H1 (cell line): ENCODE results near the gene ZNF23.

Source experiments
- BACH1 ChIP-seq: IDR thresholded peaks from 2 replicates; pipeline ENCODE4 v1.6.1; 2012; ENCODE audit warnings: low read length, improper control_type of control experiment
- EZH2 ChIP-seq: fragments of 200-600 bp; sonication (generic); IDR thresholded peaks from 2 replicates; pipeline ENCODE4 v1.7.1; 2012; ENCODE audit warnings: low read depth, mild to moderate bottlenecking, moderate library complexity, low read length, inconsistent platforms; ENCODE audit not compliant: severe bottlenecking
- GABPA ChIP-seq: IDR thresholded peaks from 2 replicates; pipeline ENCODE4 v1.6.1; 2011; ENCODE audit warnings: mild to moderate bottlenecking, low read length, moderate library complexity, borderline replicate concordance; ENCODE audit not compliant: insufficient read depth
- HDAC2 ChIP-seq, 2 experiments: fragments of 300-600 bp in 1 of 2; sonication (generic) in 1 of 2; IDR thresholded peaks; 2 replicates each; pipeline ENCODE4 v1.6.1; 2011 to 2012; ENCODE audit warnings: low read depth in 2 of 2, low read length in 2 of 2, mild to moderate bottlenecking in 2 of 2, moderate library complexity in 2 of 2, borderline replicate concordance in 1 of 2, inconsistent platforms in 1 of 2
- JUN ChIP-seq: IDR thresholded peaks from 2 replicates; pipeline ENCODE4 v1.6.1; 2011; ENCODE audit warnings: low read depth, mild to moderate bottlenecking, improper control_type of control experiment, low read length
- KDM5A ChIP-seq: fragments of 200-600 bp; IDR thresholded peaks from 2 replicates; pipeline ENCODE4 v1.7.1; 2012; ENCODE audit warnings: mild to moderate bottlenecking, low read length, inconsistent platforms, mixed read lengths
- MAFK ChIP-seq: IDR thresholded peaks from 2 replicates; pipeline ENCODE4 v1.6.1; 2012; ENCODE audit warnings: low read depth, mild to moderate bottlenecking, improper control_type of control experiment, low read length
- NANOG ChIP-seq: IDR thresholded peaks from 2 replicates; pipeline ENCODE4 v1.6.1; 2011; ENCODE audit warnings: low read length, low read depth, mild to moderate bottlenecking, inconsistent platforms; ENCODE audit not compliant: insufficient read depth, poor library complexity, severe bottlenecking
- TCF12 ChIP-seq: IDR thresholded peaks from 2 replicates; pipeline ENCODE4 v1.6.1; 2011; ENCODE audit warnings: low read depth, mild to moderate bottlenecking, low read length
- TF ChIP-seq, protein P1 (sequence below), 3 experiments: IDR thresholded peaks; 1 replicate in 2 of 3; 2 replicates in 1 of 3; pipeline versions ENCODE4 v1.5.1 to v1.6.1; 2011; ENCODE audit warnings: low read length in 3 of 3, mild to moderate bottlenecking in 3 of 3, inconsistent platforms in 2 of 3, low read depth in 1 of 3, moderate library complexity in 1 of 3; ENCODE audit not compliant: insufficient read depth in 1 of 3; ENCODE audit errors: control extremely low read depth in 1 of 3
- TF ChIP-seq, protein P2 (sequence below): IDR thresholded peaks from 2 replicates; pipeline ENCODE4 v1.6.1; 2012; ENCODE audit warnings: low read length, inconsistent platforms
- TF ChIP-seq, protein P3 (sequence below): IDR thresholded peaks from 2 replicates; pipeline ENCODE4 v1.6.1; 2011; ENCODE audit warnings: low read length, improper control_type of control experiment

DNA sequence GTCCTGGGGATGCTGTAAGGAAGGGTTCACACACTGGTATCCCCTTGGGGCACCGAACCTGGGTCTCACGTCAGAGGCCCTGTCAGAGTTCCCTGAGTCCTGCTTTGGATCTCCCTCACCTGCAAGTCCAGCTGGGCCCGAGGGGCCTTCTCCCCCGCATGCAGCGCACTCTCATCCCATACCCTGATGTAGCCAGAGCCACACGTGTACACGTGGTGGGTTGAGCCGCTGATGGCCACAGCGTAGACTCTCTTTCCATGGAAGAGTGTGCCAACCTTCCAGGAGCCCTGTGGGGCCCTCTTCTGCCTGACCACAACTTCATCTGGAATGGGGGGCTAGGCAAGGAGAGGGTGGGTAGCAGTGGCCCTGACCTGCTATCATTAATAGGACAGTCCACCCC is 30.1 kb downstream of the ZNF23 start:
- no peak for TF ChIP-seq MAFK
- TF ChIP-seq, protein P1, sequence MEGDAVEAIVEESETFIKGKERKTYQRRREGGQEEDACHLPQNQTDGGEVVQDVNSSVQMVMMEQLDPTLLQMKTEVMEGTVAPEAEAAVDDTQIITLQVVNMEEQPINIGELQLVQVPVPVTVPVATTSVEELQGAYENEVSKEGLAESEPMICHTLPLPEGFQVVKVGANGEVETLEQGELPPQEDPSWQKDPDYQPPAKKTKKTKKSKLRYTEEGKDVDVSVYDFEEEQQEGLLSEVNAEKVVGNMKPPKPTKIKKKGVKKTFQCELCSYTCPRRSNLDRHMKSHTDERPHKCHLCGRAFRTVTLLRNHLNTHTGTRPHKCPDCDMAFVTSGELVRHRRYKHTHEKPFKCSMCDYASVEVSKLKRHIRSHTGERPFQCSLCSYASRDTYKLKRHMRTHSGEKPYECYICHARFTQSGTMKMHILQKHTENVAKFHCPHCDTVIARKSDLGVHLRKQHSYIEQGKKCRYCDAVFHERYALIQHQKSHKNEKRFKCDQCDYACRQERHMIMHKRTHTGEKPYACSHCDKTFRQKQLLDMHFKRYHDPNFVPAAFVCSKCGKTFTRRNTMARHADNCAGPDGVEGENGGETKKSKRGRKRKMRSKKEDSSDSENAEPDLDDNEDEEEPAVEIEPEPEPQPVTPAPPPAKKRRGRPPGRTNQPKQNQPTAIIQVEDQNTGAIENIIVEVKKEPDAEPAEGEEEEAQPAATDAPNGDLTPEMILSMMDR (IDR thresholded peaks at IDR 0.05; ENCODE audit: control extremely low read depth in 1 of 3, insufficient read depth in 1 of 3, low read depth in 1 of 3, low read length in 3 of 3) = no peak
- TF ChIP-seq EZH2 = no peak
- TF ChIP-seq BACH1 = no peak
- no peak for TF ChIP-seq NANOG
- no peak for TF ChIP-seq KDM5A
- no peak for TF ChIP-seq HDAC2 (IDR thresholded peaks at IDR 0.05; ENCODE audit: borderline replicate concordance in 1 of 2, low read depth in 2 of 2, low read length in 2 of 2)
- TF ChIP-seq, protein P2, sequence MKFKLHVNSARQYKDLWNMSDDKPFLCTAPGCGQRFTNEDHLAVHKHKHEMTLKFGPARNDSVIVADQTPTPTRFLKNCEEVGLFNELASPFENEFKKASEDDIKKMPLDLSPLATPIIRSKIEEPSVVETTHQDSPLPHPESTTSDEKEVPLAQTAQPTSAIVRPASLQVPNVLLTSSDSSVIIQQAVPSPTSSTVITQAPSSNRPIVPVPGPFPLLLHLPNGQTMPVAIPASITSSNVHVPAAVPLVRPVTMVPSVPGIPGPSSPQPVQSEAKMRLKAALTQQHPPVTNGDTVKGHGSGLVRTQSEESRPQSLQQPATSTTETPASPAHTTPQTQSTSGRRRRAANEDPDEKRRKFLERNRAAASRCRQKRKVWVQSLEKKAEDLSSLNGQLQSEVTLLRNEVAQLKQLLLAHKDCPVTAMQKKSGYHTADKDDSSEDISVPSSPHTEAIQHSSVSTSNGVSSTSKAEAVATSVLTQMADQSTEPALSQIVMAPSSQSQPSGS = no peak
- TF ChIP-seq, protein P3, sequence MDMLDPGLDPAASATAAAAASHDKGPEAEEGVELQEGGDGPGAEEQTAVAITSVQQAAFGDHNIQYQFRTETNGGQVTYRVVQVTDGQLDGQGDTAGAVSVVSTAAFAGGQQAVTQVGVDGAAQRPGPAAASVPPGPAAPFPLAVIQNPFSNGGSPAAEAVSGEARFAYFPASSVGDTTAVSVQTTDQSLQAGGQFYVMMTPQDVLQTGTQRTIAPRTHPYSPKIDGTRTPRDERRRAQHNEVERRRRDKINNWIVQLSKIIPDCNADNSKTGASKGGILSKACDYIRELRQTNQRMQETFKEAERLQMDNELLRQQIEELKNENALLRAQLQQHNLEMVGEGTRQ = no peak
- no peak for TF ChIP-seq GABPA
- TF ChIP-seq JUN = no peak
- TF ChIP-seq TCF12 = no peak
